OCI-LY1 (cell line): Measurements from ENCODE around the gene PARD3.

Experiments
- EZH2 ChIP-seq: fragments of 200-600 bp; sonication (generic), shearing (Covaris generic); IDR thresholded peaks from 2 replicates; pipeline ENCODE4 v1.8.0; 2017; ENCODE audit warnings: borderline replicate concordance, mixed run types, mild to moderate bottlenecking, antibody characterized with exemption, low read length, moderate library complexity, mixed read lengths
- TF ChIP-seq, protein P1 (sequence below): fragments of 200-600 bp; sonication (generic), shearing (Covaris generic); IDR thresholded peaks from 2 replicates; pipeline ENCODE4 v1.5.1; 2017; ENCODE audit warnings: mild to moderate bottlenecking, antibody characterized with exemption, low read length, moderate library complexity, mixed read lengths

DNA sequence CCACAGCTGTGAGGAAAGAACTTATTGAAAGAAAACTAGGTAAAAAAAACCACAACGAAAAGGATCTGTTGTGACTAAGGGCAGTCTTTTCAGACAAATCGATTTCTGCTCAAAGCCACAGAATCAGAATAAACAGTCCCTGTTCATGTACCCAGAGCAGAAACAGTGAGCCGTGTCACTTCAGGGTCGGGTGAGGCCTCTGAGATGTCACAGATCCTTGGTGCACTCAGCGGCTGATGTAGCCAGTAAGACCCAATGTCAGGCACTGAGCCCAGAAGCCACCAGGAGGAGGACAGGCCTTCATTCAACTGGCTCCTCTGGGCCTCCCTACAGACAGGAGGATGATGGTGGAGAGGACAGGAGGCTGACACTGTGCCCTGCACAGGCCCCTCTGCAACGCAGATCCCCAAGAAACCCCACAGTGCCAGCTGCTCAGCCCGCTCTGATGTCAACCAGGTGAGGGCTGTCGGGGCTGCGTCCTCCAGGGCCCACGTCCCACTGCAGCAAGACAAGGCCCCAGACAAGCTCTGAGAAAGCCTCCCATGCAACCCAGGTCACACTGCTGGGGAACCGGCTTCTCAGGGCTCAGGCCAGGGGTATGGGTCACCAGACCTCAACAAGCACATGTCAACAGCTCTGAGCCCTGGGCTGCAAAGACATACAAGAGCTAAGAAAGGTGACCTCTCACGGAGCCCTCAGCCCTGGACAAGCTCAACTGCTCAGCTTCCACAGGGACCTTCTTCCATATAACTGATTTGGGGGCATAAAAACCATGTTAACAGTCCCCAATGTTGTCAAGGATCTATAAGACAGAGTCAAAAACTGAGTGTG lies 190.6 kb downstream of the PARD3 start:
- TF ChIP-seq EZH2: no peak
- TF ChIP-seq, protein P1, sequence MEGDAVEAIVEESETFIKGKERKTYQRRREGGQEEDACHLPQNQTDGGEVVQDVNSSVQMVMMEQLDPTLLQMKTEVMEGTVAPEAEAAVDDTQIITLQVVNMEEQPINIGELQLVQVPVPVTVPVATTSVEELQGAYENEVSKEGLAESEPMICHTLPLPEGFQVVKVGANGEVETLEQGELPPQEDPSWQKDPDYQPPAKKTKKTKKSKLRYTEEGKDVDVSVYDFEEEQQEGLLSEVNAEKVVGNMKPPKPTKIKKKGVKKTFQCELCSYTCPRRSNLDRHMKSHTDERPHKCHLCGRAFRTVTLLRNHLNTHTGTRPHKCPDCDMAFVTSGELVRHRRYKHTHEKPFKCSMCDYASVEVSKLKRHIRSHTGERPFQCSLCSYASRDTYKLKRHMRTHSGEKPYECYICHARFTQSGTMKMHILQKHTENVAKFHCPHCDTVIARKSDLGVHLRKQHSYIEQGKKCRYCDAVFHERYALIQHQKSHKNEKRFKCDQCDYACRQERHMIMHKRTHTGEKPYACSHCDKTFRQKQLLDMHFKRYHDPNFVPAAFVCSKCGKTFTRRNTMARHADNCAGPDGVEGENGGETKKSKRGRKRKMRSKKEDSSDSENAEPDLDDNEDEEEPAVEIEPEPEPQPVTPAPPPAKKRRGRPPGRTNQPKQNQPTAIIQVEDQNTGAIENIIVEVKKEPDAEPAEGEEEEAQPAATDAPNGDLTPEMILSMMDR: no peak
